Islet precursor cell (in vitro differentiated cells): ENCODE results near the gene PLK4.
"Not testable (repeated sequence)": the region's sequence is repeated elsewhere in the genome, so short reads cannot be mapped to it uniquely, and the experiment has no call there.

Experiments used
- DNase-seq: peaks from one replicate; pipeline ENCODE4 v3.0.0-alpha.2; 2018

The PLK4 gene

GRCh38 chr4:127880763-127881562 is at the start of gene PLK4:
PLK4 (plus strand) TSS chr4:127880893; CDS start chr4:127881135, 242 bp downstream.
- peak; percentile 98 for DNase-seq

GRCh38 chr4:127832585-127832984 is 48.1 kb upstream of the PLK4 start:
- no peak for DNase-seq

- peak; percentile 50 for DNase-seq
Observed at GRCh38 chr4:127843704-127844600, 36.7 kb upstream of the PLK4 start.

GRCh38 chr4:127844601-127845116 is 36.0 kb upstream of the PLK4 start:
- no peak for DNase-seq

GRCh38 chr4:127846061-127846460 is 34.6 kb upstream of the PLK4 start:
- peak; percentile 79 for DNase-seq

- no peak for DNase-seq
Observed at GRCh38 chr4:127846765-127847164, 33.9 kb upstream of the PLK4 start.

GRCh38 chr4:127849505-127850234 is 31.0 kb upstream of the PLK4 start:
- no peak for DNase-seq

GRCh38 chr4:127852661-127853060 is 28.0 kb upstream of the PLK4 start:
- no peak for DNase-seq

GRCh38 chr4:127856196-127856812 is 24.4 kb upstream of the PLK4 start:
- DNase-seq: no peak

- DNase-seq: peak; percentile 67
Observed at GRCh38 chr4:127856813-127857447, 23.8 kb upstream of the PLK4 start.

GRCh38 chr4:127857641-127858040 is 23.1 kb upstream of the PLK4 start:
- DNase-seq: no peak

GRCh38 chr4:127868196-127868595 is 12.5 kb upstream of the PLK4 start:
- DNase-seq: no peak

- no peak for DNase-seq
Observed at GRCh38 chr4:127870281-127870680, 10.4 kb upstream of the PLK4 start.

GRCh38 chr4:127870688-127871087 is 10.0 kb upstream of the PLK4 start:
- peak; percentile 85 for DNase-seq

- DNase-seq: no peak
Observed at GRCh38 chr4:127875791-127876190, 4.9 kb upstream of the PLK4 start.

- no peak for DNase-seq
Observed at GRCh38 chr4:127881563-127881864, 821 bp downstream of the PLK4 start.

- no peak for DNase-seq
Observed at GRCh38 chr4:127888559-127888958, 7.9 kb downstream of the PLK4 start.

- DNase-seq: no peak
Observed at GRCh38 chr4:127889903-127890302, 9.2 kb downstream of the PLK4 start.

GRCh38 chr4:127896069-127896468 is 15.4 kb downstream of the PLK4 start:
- DNase-seq: no peak

- no peak for DNase-seq
Observed at GRCh38 chr4:127896528-127896927, 15.8 kb downstream of the PLK4 start.

GRCh38 chr4:127899682-127900081 is 19.0 kb downstream of the PLK4 start:
- DNase-seq: not testable (repeated sequence)

GRCh38 chr4:127905029-127905428 is 24.3 kb downstream of the PLK4 start:
- DNase-seq: peak; percentile 50
